Smooth muscle cell (in vitro differentiated cells): ENCODE data around the gene PNPLA7. TPM values are rescaled to one million over a fixed set of nuclear protein-coding genes. Genes with fewer than 3 reads are reported as not detected.

ENCODE experiments used
- DNase-seq: peaks from one replicate; lab custom pipeline; 2025; ENCODE audit not compliant: unreplicated experiment; lab: John Stamatoyannopoulos, UW
- H2AFZ ChIP-seq: fragments of 200-600 bp; sonication (generic); 2 replicates; pipeline ENCODE4 v1.6.0; 2016; ENCODE audit warnings: antibody characterized with exemption, low read depth, mild to moderate bottlenecking
- H3F3A ChIP-seq: fragments of 200-600 bp; sonication (generic); 2 replicates; pipeline ENCODE4 v1.6.0; 2017; ENCODE audit warnings: antibody characterized with exemption, low read depth
- H3K27ac ChIP-seq: fragments of 200-600 bp; sonication (generic); 2 replicates; pipeline ENCODE4 v1.5.1; 2016; ENCODE audit warnings: low read depth, mild to moderate bottlenecking
- H3K27me3 ChIP-seq: fragments of 200-600 bp; sonication (generic); 2 replicates; pipeline ENCODE4 v1.6.1; 2016; ENCODE audit warnings: low read depth, mild to moderate bottlenecking
- H3K36me3 ChIP-seq: fragments of 200-600 bp; sonication (generic); 2 replicates; pipeline ENCODE4 v1.5.1; 2016; ENCODE audit warnings: low read depth
- H3K4me1 ChIP-seq: fragments of 200-600 bp; sonication (generic); 2 replicates; pipeline ENCODE4 v1.5.1; 2016; ENCODE audit warnings: low read depth
- H3K4me2 ChIP-seq: fragments of 200-600 bp; sonication (generic); 2 replicates; pipeline ENCODE4 v1.6.0; 2016; ENCODE audit warnings: mild to moderate bottlenecking
- H3K4me3 ChIP-seq: fragments of 200-600 bp; sonication (generic); 2 replicates; pipeline ENCODE4 v1.5.1; 2016; ENCODE audit warnings: mild to moderate bottlenecking
- H3K79me2 ChIP-seq: fragments of 200-600 bp; sonication (generic); 2 replicates; pipeline ENCODE4 v1.6.0; 2016; ENCODE audit warnings: low read depth, mild to moderate bottlenecking
- H3K9ac ChIP-seq: fragments of 200-600 bp; sonication (generic); 2 replicates; pipeline ENCODE4 v1.6.0; 2016; ENCODE audit warnings: low read depth
- H3K9me3 ChIP-seq: fragments of 200-600 bp; sonication (generic); replicated peaks from 2 replicates; pipeline ENCODE4 v1.5.1; 2016; ENCODE audit warnings: low read depth
- H4K20me1 ChIP-seq: fragments of 200-600 bp; sonication (generic); 2 replicates; pipeline ENCODE4 v1.6.0; 2016; ENCODE audit warnings: low read depth
- CTCF ChIP-seq: fragments of 200-600 bp; sonication (generic); IDR thresholded peaks from 2 replicates; pipeline ENCODE4 v1.5.1; 2017; ENCODE audit warnings: borderline replicate concordance, mild to moderate bottlenecking, antibody characterized with exemption; ENCODE audit not compliant: insufficient read depth, poor library complexity, severe bottlenecking
- WGBS: methylation state at CpG from one replicate; pipeline ENCODE4 v1.1.7; 2016; ENCODE audit warnings: low lambda C conversion rate; 5-methylcytosine and 5-hydroxymethylcytosine counted together
- polyA plus RNA-seq: library from polyadenylated mRNA; unstranded; fragments of >200 nt; fragmentation: Nextera tagmentation; extraction: Ambion mirVana; gene quantifications from 2 replicates; pipeline ENCODE4 v1.2.1, GENCODE V29; 2016
- total RNA-seq: library from RNA; depleted of rRNA; stranded (reverse); fragments of >200 nt; gene quantifications from 2 replicates; pipeline ENCODE4 v1.2.3, GENCODE V29; 2014

PNPLA7 gene
- total and polyA plus RNA-seq, 2 experiments from 2014 or later = 0.46 to 0.67 TPM

DNA sequence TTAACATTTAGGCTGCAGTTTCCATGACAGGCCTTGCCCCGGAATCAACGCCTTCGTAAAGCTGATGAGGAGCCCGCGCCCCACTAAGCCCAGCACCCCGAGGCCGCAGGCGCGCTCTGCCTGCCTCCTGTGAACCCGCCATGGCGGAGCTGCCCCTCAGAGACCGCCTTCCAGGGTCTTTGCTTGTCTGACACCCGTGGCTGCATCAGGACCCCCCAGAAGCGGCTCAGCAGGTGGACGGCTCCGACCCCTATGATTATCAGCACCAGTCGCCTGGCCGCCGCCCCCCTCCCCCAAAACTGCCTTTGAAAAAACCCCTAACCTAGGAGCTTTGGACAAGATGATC is 29.0 kb upstream of the PNPLA7 start:
- 66% methylated on average over 19 of the region's 19 CpGs for WGBS
- H3K4me3 ChIP-seq = peak overlapping the region; percentile 89

DNA sequence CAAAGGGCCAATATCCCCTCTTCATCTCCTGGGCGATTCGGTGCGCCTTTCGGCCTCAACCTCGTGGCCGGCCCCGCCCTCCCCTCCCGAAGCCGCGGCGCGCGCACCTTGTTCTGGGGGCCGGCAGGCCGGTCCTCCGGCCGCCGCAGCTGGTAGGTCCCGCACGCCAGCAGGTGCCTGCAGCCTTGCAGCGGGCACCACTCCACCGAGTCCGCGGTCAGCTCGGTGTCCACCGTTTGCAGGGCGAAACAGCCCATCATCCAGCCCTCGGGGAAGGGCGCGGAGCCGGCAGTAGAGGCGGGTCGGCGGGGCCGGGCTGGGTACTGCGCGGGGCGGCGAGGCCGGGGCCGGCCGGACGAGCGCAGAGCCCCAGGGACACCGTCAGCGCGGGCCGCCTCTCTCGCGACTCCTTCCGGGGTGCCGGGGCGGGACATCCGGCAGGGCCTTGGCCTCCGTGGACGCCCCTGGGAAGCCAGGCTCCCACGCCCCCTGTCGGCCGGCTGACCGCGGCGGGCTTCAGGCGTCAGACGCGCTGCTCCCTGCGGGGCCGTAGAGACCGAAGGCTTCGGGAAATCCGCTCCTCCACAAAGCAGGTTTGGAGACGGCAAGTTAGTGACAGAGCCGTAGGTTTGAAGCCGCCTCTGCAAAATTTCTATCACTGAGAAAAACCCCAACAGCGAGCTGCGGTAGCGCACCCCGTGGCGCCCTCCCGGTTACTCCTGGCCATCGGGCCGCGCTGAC is 28.5 kb upstream of the PNPLA7 start, which contains the start of gene DPH7:
Gene DPH7, minus strand, starts transcription at position 408 of the 741 bp plus-strand sequence. Its CDS starts 148 bp downstream, at position 260.
- Histone ChIP-seq H3K79me2 (peaks cover 26% of the 10 kb centered on the region), H3K27ac (peak within 1 kb of the TSS; percentile 40), H3K36me3 (no peaks in the 10 kb centered on the region), H3F3A (no peaks in the 10 kb centered on the region), H3K4me1 (peaks cover 11% of the 10 kb centered on the region), H2AFZ (peak within 1 kb of the TSS; percentile 94), H3K9ac (peak within 1 kb of the TSS; percentile 72), H4K20me1 (peaks cover 12% of the 10 kb centered on the region), H3K27me3 (no peaks in the 10 kb centered on the region), H3K9me3 (no peaks in the 10 kb centered on the region), H3K4me3 (peak within 1 kb of the TSS; percentile 89), H3K4me2 (peak within 1 kb of the TSS; percentile 96)
- peak; percentile 82 for DNase-seq
- 3% methylated on average over 61 of the region's 82 CpGs for WGBS
- TF ChIP-seq CTCF = peak; percentile 90

More for the DNA sequence above, 29.0 kb upstream of the PNPLA7 start:
- TF ChIP-seq CTCF = no peak
- no peaks in the 10 kb centered on the region for H3K9me3 ChIP-seq
- H3K27me3 ChIP-seq = no peaks in the 10 kb centered on the region
- DNase-seq = no peak
- peak overlapping the region; percentile 94 for H2AFZ ChIP-seq
- no peaks in the 10 kb centered on the region for H3K36me3 ChIP-seq
- peaks cover 12% of the 10 kb centered on the region for H4K20me1 ChIP-seq
- H3K4me1 ChIP-seq = peaks cover 11% of the 10 kb centered on the region
- no peaks in the 10 kb centered on the region for H3F3A ChIP-seq
- H3K9ac ChIP-seq = peak overlapping the region; percentile 71
- H3K79me2 ChIP-seq = peaks cover 26% of the 10 kb centered on the region
- peak overlapping the region; percentile 96 for H3K4me2 ChIP-seq
- H3K27ac ChIP-seq = peak overlapping the region; percentile 40

GRCh38 chr9:137575716-137576411 is 25.7 kb upstream of the PNPLA7 start:
- Histone ChIP-seq H3K4me2 (no peak overlapping the region), H3K4me1 (peaks cover 11% of the 10 kb centered on the region), H3K9me3 (no peaks in the 10 kb centered on the region), H2AFZ (no peak overlapping the region), H3K4me3 (no peak overlapping the region), H3K79me2 (peaks cover 30% of the 10 kb centered on the region), H3K36me3 (peaks cover 3% of the 10 kb centered on the region), H4K20me1 (peaks cover 12% of the 10 kb centered on the region), H3F3A (no peaks in the 10 kb centered on the region), H3K27ac (no peak overlapping the region), H3K27me3 (no peaks in the 10 kb centered on the region), H3K9ac (no peak overlapping the region)
- no peak for TF ChIP-seq CTCF
- WGBS = 96% methylated on average over 12 of the region's 12 CpGs
- DNase-seq = no peak
